Calu3 (cell line): Measurements from ENCODE around the gene SCARB1. TPM values are rescaled to one million over a fixed set of nuclear protein-coding genes. Genes with fewer than 3 reads are reported as not detected.
A peak's percentile ranks its signal among the peaks of the same experiment; 100 is the strongest.

Experiments used
- BruUV-seq: library from RNA; stranded (reverse); fragments of 400-500 nt; replicated peaks from 2 replicates; lab custom pipeline; 2021; lab: Mats Ljungman, UMichigan
- CTCF ChIA-PET: fragments of 300-600 bp; sonication (Branson Sonifier 250); formaldehyde crosslinking; loops from one replicate; lab custom pipeline; 2022; ENCODE audit warnings: antibody characterized with exemption; lab: Charles Lee
- DNase-seq: peaks from one replicate; pipeline ENCODE4 v3.0.0; 2022
- H3K27ac Mint-ChIP-seq: one replicate; pipeline ENCODE4 v1.8.0; 2022; ENCODE audit warnings: mixed read lengths; ENCODE audit not compliant: unreplicated experiment
- H3K27me3 Mint-ChIP-seq: one replicate; pipeline ENCODE4 v1.8.0; 2022; ENCODE audit warnings: mixed read lengths; ENCODE audit not compliant: unreplicated experiment
- H3K36me3 Mint-ChIP-seq: one replicate; pipeline ENCODE4 v1.8.0; 2022; ENCODE audit warnings: mild to moderate bottlenecking, moderate library complexity, mixed read lengths; ENCODE audit not compliant: insufficient read depth, unreplicated experiment
- H3K4me1 Mint-ChIP-seq: one replicate; pipeline ENCODE4 v1.8.0; 2022; ENCODE audit warnings: mild to moderate bottlenecking, low read depth, mixed read lengths; ENCODE audit not compliant: unreplicated experiment
- H3K4me3 Mint-ChIP-seq: one replicate; pipeline ENCODE4 v1.8.0; 2022; ENCODE audit warnings: mild to moderate bottlenecking, low read depth, moderate library complexity, mixed read lengths; ENCODE audit not compliant: unreplicated experiment
- H3K9me3 Mint-ChIP-seq: one replicate; pipeline ENCODE4 v1.8.0; 2022; ENCODE audit warnings: low read depth, mixed read lengths; ENCODE audit not compliant: unreplicated experiment
- intact Hi-C: fragments of 100-400 bp; cut with micrococcal nuclease; formaldehyde crosslinking; loops from one replicate; pipeline ENCODE4 v1.10.0; 2022; ENCODE audit not compliant: unreplicated experiment
- total RNA-seq: library from RNA; stranded (reverse); gene quantifications from 2 replicates; pipeline ENCODE4 v1.2.3, GENCODE V29; 2022
- TF ChIP-seq, protein P1 (sequence below): fragments of 200-600 bp; IDR thresholded peaks from one replicate; pipeline ENCODE4 v1.8.0; 2022; ENCODE audit warnings: antibody characterized with exemption; ENCODE audit not compliant: unreplicated experiment

Gene SCARB1
- total RNA-seq, 1 experiment from 2014 or later: 51.6 TPM

- intact Hi-C loops: no loop called here
- Mint-ChIP-seq H3K4me3 (no peak overlapping the region), H3K4me1 (peaks cover 67% of the 10 kb centered on the region), H3K9me3 (no peaks in the 10 kb centered on the region), H3K27ac (no peak overlapping the region), H3K36me3 (peaks cover 23% of the 10 kb centered on the region), H3K27me3 (no peaks in the 10 kb centered on the region)
- peak; percentile 55 for DNase-seq
- no TSS peak for BruUV-seq
- CTCF ChIA-PET: interaction anchor here (0.8 to 2.2 kb wide), 2 partner anchors 10 to 298 kb away, joined by 4 to 12 read pairs; no protein-coding TSS in a partner anchor
- TF ChIP-seq, protein P1, sequence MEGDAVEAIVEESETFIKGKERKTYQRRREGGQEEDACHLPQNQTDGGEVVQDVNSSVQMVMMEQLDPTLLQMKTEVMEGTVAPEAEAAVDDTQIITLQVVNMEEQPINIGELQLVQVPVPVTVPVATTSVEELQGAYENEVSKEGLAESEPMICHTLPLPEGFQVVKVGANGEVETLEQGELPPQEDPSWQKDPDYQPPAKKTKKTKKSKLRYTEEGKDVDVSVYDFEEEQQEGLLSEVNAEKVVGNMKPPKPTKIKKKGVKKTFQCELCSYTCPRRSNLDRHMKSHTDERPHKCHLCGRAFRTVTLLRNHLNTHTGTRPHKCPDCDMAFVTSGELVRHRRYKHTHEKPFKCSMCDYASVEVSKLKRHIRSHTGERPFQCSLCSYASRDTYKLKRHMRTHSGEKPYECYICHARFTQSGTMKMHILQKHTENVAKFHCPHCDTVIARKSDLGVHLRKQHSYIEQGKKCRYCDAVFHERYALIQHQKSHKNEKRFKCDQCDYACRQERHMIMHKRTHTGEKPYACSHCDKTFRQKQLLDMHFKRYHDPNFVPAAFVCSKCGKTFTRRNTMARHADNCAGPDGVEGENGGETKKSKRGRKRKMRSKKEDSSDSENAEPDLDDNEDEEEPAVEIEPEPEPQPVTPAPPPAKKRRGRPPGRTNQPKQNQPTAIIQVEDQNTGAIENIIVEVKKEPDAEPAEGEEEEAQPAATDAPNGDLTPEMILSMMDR: peak; percentile 34
These were observed 112.7 kb downstream of the SCARB1 start for GRCh38 chr12:124750787-124751471.

GRCh38 chr12:124750149-124750656 is 113.5 kb downstream of the SCARB1 start:
- H3K27ac Mint-ChIP-seq: no peak overlapping the region
- peaks cover 30% of the 10 kb centered on the region for H3K36me3 Mint-ChIP-seq
- TF ChIP-seq, protein P1: no peak
- intact Hi-C loops: no loop called here
- peaks cover 75% of the 10 kb centered on the region for H3K4me1 Mint-ChIP-seq
- CTCF ChIA-PET: interaction anchor here (2.2 kb wide), 1 partner anchor 9 kb away, joined by 12 read pairs; no protein-coding TSS in a partner anchor
- no peaks in the 10 kb centered on the region for H3K27me3 Mint-ChIP-seq
- no peak overlapping the region for H3K4me3 Mint-ChIP-seq
- DNase-seq: no peak
- no peaks in the 10 kb centered on the region for H3K9me3 Mint-ChIP-seq
- BruUV-seq: no TSS peak

DNA sequence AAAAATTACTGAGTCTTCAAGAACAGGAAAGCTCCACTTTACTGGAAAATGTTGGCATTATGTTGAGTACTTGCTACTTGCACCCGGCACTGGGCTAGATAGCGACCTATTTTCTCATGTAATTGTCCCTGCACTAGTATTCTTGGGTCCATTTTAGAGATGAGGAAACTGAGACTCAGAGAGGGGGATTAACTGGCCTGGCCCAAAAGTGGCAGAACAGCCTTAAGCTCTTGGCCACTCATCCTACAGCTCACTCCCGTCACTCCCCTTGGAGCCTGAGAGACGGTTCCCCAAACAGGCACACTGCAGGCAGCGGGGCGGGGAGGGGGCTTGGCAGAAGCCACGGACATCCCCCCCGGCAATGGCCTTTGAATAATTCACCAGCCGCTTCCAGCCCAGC is 113.9 kb downstream of the SCARB1 start:
- intact Hi-C loops: loop anchor here (5.0 kb wide), 3 partner anchors 52 to 232 kb away; partner anchors contain the start of gene NCOR2
- no peaks in the 10 kb centered on the region for H3K9me3 Mint-ChIP-seq
- H3K4me1 Mint-ChIP-seq: peaks cover 80% of the 10 kb centered on the region
- no peak for DNase-seq
- TF ChIP-seq, protein P1: no peak
- CTCF ChIA-PET: interaction anchor here (0.7 to 0.9 kb wide), 2 partner anchors 18 to 158 kb away, joined by 4 read pairs; no protein-coding TSS in a partner anchor
- H3K27ac Mint-ChIP-seq: no peak overlapping the region
- H3K36me3 Mint-ChIP-seq: peaks cover 34% of the 10 kb centered on the region
- H3K4me3 Mint-ChIP-seq: no peak overlapping the region
- no peaks in the 10 kb centered on the region for H3K27me3 Mint-ChIP-seq
- BruUV-seq: no TSS peak

DNA sequence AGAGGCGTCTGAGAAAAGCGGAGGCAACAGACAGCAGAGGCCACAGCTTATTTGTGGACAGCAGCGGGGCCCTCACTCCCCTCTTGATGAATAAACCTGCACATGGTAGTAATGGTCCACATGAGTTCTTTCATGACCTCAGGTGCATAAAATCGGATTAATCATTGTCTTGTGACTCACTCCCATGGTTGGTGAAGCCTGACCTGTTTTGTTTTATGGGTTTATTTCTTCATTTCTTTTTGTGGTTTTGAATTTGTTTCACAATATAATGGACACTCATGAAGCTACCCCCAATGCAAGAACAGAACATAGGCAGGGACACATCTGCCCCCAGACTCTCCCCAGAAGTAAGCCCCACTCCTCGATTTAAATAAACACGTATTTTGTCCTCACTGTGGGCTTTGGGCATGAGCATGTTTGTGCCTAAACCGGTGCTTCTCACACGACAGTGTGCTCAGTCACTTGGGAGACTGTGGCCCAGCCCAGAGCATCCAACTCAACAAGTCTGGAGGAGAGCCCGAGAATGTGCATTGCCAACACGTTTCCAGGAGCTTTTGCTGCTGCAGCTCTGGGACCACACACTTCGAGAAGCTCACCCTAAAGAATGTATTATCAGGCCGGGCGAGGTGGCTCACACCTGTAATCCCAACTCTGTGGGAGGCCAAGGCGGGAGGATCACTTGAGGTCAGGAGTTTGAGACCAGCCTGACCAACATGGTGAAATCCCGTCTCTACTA is 116.1 kb downstream of the SCARB1 start:
- Mint-ChIP-seq H3K27ac (peak overlapping the region; percentile 82), H3K4me1 (peaks cover 96% of the 10 kb centered on the region), H3K4me3 (peak overlapping the region; percentile 29), H3K9me3 (no peaks in the 10 kb centered on the region), H3K36me3 (peaks cover 33% of the 10 kb centered on the region), H3K27me3 (no peaks in the 10 kb centered on the region)
- CTCF ChIA-PET: interaction anchor here (0.6 to 2.8 kb wide), 10 partner anchors 9 to 294 kb away, joined by 3 to 13 read pairs (median 4); no protein-coding TSS in a partner anchor
- intact Hi-C loops: loop anchor here (2.0 to 5.0 kb wide), 5 partner anchors 21 to 230 kb away; partner anchors contain the start of gene NCOR2
- DNase-seq: peak; percentile 76
- no TSS peak for BruUV-seq
- TF ChIP-seq, protein P1: no peak
